GM19099 (cell line): ENCODE measurements around the gene ELAPOR1.

Experiments
- POLR2A ChIP-seq: IDR thresholded peaks from 3 replicates; pipeline ENCODE4 v1.6.1; 2011; ENCODE audit warnings: low read depth; ENCODE audit not compliant: insufficient read length; ENCODE audit errors: extremely low read depth

Gene ELAPOR1, protein sequence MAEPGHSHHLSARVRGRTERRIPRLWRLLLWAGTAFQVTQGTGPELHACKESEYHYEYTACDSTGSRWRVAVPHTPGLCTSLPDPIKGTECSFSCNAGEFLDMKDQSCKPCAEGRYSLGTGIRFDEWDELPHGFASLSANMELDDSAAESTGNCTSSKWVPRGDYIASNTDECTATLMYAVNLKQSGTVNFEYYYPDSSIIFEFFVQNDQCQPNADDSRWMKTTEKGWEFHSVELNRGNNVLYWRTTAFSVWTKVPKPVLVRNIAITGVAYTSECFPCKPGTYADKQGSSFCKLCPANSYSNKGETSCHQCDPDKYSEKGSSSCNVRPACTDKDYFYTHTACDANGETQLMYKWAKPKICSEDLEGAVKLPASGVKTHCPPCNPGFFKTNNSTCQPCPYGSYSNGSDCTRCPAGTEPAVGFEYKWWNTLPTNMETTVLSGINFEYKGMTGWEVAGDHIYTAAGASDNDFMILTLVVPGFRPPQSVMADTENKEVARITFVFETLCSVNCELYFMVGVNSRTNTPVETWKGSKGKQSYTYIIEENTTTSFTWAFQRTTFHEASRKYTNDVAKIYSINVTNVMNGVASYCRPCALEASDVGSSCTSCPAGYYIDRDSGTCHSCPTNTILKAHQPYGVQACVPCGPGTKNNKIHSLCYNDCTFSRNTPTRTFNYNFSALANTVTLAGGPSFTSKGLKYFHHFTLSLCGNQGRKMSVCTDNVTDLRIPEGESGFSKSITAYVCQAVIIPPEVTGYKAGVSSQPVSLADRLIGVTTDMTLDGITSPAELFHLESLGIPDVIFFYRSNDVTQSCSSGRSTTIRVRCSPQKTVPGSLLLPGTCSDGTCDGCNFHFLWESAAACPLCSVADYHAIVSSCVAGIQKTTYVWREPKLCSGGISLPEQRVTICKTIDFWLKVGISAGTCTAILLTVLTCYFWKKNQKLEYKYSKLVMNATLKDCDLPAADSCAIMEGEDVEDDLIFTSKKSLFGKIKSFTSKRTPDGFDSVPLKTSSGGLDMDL

DNA sequence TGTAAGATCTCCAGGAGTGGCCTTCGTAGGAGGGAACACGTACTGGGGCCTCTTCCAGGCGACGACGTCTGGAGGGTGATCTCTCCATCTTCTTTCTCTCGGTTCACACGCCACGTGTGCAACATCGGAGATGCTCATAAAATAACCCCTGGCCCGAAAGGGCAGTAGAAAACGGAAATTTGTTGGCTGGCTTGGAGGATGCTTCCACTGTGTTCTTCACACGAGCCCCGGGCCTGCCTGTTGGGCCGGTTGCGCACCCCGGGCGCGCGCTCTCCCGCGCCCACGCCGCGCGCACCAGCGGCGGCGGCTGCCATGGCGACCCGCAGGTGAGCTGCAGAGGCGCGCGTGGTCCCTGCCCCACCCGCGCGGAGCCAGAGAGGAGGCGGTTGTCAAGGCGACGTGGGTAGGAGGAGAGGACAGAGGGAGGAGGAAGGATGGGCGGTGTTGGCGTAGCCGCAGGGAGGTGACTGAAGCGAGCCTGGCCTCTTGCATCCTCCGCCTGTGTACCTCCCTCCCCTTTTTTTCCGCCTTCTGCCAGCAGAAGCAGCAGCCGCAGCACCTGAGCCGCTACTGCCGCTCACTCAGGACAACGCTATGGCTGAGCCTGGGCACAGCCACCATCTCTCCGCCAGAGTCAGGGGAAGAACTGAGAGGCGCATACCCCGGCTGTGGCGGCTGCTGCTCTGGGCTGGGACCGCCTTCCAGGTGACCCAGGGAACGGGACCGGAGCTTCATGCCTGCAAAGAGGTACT lies at the start of gene ELAPOR1:
TSS of gene ELAPOR1 (plus strand) at position 526 of the 752 bp plus-strand sequence. CDS start at position 595, 69 bp downstream.
- TF ChIP-seq POLR2A, result no peak

DNA sequence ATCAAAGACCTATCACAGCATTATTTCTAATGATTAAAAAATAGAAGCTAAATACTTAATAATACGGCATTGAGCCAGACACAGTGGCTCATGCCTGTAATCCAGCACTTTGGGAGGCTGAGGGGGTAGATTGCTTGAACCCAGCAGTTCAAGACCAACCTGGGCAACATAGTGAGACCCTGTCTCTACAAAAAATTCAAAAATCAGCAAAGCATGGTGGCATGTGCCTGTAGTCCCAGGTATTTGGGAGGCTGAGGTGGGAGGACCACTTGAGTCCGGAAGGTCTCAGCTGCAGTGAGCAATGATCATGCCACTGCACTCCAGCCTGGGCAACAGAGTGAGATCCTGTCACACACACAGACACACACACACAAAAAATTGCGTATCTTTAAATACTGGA lies 48.8 kb upstream of the ELAPOR1 start:
- no peak for TF ChIP-seq POLR2A

GRCh38 chr1:109067883-109068282 lies 46.0 kb upstream of the ELAPOR1 start:
- no peak for TF ChIP-seq POLR2A

DNA sequence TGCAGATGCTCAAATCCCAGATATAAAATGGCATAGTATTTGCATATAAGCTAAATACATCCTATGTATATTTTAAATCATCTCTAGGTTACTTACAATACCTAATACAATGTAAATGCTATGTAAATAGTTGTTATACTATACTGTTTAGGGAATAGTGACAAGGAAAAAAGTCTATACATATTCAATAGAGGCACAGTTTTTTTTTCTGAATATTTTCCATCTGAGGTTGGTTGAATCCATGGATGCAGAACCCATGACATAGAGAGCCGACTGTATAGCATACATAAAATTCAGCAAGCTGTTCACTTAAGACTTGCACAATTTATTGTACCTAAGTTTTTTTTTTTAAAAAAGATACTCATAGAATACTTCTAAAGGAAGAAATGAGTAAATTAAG lies 44.6 kb upstream of the ELAPOR1 start:
- no peak for TF ChIP-seq POLR2A

DNA sequence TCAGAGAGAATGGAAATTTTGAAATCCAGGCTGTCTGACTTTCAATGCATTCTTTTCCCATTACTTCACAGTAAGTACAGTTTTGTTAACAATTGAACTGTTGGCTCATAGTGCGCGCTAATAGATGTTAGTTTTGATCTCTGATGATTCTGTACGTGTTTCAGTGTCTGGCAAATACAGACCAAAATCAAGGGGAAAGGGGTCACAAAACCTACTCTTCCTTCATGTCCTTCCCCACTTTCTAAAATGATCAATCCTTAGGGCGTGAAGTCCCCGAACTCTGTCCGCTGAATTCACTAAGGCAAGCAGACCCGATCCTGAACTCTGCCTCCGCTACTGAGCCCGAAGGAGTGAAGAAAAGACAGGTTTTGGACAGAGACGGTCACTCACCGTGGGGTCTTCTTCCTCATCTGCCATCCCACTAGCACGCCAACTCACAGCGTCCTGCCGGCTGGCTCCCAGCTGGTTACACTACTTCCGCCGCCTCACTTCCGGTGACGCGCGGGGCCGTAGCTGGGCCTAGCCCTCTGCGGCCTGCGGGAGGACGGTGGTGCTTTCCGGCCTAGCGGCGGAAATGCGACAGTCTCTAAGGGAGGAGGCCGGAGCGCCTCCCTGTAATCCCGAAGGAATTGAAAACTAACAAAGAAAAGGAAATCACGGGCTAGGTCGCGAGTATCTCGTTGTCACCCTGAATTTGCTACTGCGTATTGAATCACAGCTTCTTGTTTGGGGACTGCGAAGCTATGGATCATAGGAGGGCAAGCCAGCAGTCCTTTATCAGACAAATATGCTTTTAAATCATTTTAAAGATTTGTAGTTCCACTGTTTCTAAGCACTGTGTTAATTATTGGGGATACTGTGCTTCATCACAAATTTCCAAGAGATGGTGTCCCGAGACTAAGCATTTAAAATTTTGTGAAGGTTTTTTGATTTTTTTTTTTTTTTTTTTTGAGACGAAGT lies 38.1 kb upstream of the ELAPOR1 start, which contains the start of gene TAF13:
TSS of gene TAF13 (minus strand) at position 473 of the 960 bp plus-strand sequence. CDS start at position 417, 56 bp downstream.
- peak; percentile 96 for TF ChIP-seq POLR2A

- TF ChIP-seq POLR2A, result no peak
Observed at GRCh38 chr1:109078317-109078716, 35.6 kb upstream of the ELAPOR1 start.

GRCh38 chr1:109079240-109079622 lies 34.7 kb upstream of the ELAPOR1 start:
- TF ChIP-seq POLR2A, result no peak

- TF ChIP-seq POLR2A, result no peak
Observed at GRCh38 chr1:109080441-109081082, 33.4 kb upstream of the ELAPOR1 start.

GRCh38 chr1:109083501-109083900 lies 30.4 kb upstream of the ELAPOR1 start:
- TF ChIP-seq POLR2A, result no peak

DNA sequence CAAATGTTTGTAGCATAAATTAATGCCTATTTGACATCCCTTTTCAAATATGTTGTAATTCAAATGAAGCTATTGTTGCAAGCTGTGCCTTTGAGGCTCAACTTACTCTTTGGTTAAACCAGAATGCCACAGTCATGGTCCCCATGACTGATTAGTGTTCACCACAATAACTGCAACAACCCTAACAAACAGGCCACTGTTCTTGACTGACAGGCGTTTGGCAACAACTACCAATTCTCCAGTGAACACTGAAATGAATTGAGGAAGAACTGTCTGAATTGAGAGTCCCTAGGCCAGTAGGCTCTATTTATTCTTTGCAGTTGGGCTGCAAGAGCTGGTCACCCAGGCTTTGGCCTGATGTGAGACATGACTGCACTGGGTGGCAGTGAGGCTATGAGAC lies 30.0 kb upstream of the ELAPOR1 start:
- TF ChIP-seq POLR2A, result no peak

DNA sequence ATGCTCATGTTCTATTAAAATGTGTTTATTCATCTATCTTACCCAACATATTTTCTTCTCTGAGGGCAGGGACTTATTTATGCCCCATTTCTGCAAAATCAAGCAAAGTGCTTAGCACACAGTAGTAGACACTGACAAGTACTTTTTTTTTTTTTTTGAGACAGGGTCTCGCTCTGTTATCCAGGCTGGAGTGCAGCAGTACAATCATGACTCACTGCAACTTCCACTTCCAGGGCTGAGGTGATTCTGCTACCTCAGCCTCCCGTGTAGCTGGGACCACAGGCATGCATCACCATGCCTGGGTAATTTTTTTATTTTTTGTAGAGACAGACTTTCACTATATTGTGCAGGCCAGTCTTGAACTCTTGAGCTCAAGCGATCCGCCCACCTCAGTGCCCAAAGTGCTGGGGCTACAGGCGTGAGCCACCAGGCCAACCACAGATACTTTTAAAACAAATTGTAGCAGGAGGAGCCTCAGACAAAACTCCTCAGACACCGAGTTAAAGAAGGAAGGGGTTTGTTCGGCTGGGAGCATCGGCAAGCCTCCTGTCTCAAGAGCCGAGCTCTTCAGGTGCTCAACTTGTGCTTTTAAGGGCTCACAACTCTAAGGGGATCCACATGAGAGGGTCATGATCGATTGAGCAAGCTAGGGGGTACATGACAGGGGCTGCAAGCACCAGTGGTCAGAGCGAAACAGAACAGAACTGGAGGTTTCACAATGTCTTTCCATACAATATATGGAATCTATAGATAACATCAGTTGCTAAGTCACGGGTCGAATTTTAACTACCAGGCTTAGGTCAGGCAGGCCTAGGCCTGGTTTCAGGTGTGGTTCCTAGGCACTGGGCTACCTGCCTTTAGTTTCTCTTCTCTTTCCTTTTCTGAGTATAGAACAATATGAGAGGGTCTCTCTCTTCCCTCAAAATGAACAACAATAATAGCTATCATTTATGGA lies 29.1 kb upstream of the ELAPOR1 start:
- no peak for TF ChIP-seq POLR2A

GRCh38 chr1:109089242-109090015 lies 24.5 kb upstream of the ELAPOR1 start:
- TF ChIP-seq POLR2A, result no peak
